HepG2 (cell line): ENCODE results near the gene WNT3. TPM values are rescaled to one million over a fixed set of nuclear protein-coding genes. Genes with fewer than 3 reads are reported as not detected.

ENCODE experiments used
- ATAC-seq: fragments of 200-7000 bp; cut with Tn5 transposase; 3 replicates; pipeline ENCODE4 v1.9.1; 2020; ENCODE audit warnings: mild to moderate bottlenecking, moderate library complexity
- BruUV-seq: library from RNA; stranded (reverse); fragments of 400-500 nt; replicated peaks from 2 replicates; lab custom pipeline; 2021; lab: Mats Ljungman, UMichigan
- CTCF ChIA-PET: fragments of 300-600 bp; formaldehyde crosslinking; extraction: SDS; loops from one replicate; lab custom pipeline; 2021; ENCODE audit warnings: low total read pairs, inconsistent platforms, low intra/inter-chr PET ratio; lab: Yijun Ruan, JAX
- POLR2A ChIA-PET: fragments of 350-600 bp; sonication (Branson Sonifier 250); formaldehyde crosslinking; loops from one replicate; lab custom pipeline; 2020; ENCODE audit warnings: antibody characterized with exemption, inconsistent platforms; lab: Yijun Ruan, JAX
- DNase-seq: peaks from one replicate; pipeline ENCODE4 v3.0.0-alpha.2; 2015; ENCODE audit warnings: low spot score
- FAIRE-seq: peaks from 3 replicates; lab custom pipeline; 2011; peaks lifted over from hg19 to GRCh38; lab: Jason Lieb, UNC
- H2AFZ ChIP-seq: one replicate; pipeline ENCODE4 v1.6.1; 2011; ENCODE audit warnings: low read length, inconsistent platforms
- H3K27ac ChIP-seq: fragments of 300-600 bp; 3 replicates; pipeline ENCODE4 v1.8.0; 2011; ENCODE audit warnings: mixed run types, mild to moderate bottlenecking, mixed read lengths, low read length, inconsistent platforms; ENCODE audit not compliant: insufficient read depth; ENCODE audit errors: extremely low read length
- H3K27me3 ChIP-seq, 2 experiments: fragments of 200-600 bp in 1 of 2; 2 replicates in 1 of 2; 3 replicates in 1 of 2; pipeline versions ENCODE4 v1.6.0 to v1.8.0; 2011; ENCODE audit warnings: low read length in 2 of 2, mild to moderate bottlenecking in 2 of 2, moderate library complexity in 2 of 2, inconsistent platforms in 1 of 2; ENCODE audit not compliant: insufficient read depth in 2 of 2, control insufficient read depth in 1 of 2
- H3K36me3 ChIP-seq, 2 experiments: fragments of 200-600 bp in 1 of 2; replicated peaks in 1 of 2; 2 replicates in 1 of 2; 3 replicates in 1 of 2; pipeline versions ENCODE4 v1.5.1 to v1.8.0; 2011; ENCODE audit warnings: low read length in 2 of 2, inconsistent platforms in 1 of 2; ENCODE audit not compliant: insufficient read depth in 2 of 2, control insufficient read depth in 1 of 2
- H3K4me1 ChIP-seq: 2 replicates; pipeline ENCODE4 v1.5.1; 2012; ENCODE audit warnings: low read length, inconsistent platforms; ENCODE audit not compliant: insufficient read depth
- H3K4me2 ChIP-seq: 2 replicates; pipeline ENCODE4 v1.6.0; 2011; ENCODE audit warnings: low read depth, low read length, inconsistent platforms
- H3K4me3 ChIP-seq, 3 experiments: fragments of 200-600 bp in 1 of 3; sonication (generic), shearing (Covaris generic) in 1 of 3; replicated peaks in 1 of 3; 2 replicates each; pipeline ENCODE4 v1.5.1; 2011 to 2016; ENCODE audit warnings: low read length in 3 of 3, inconsistent platforms in 2 of 3, low read depth in 2 of 3, mild to moderate bottlenecking in 2 of 3, control low read depth in 1 of 3, mixed read lengths in 1 of 3; ENCODE audit not compliant: insufficient read depth in 1 of 3
- H3K79me2 ChIP-seq: one replicate; pipeline ENCODE4 v1.6.1; 2011; ENCODE audit warnings: low read length, inconsistent platforms; ENCODE audit not compliant: insufficient read depth
- H3K9ac ChIP-seq: 2 replicates; pipeline ENCODE4 v1.6.0; 2011; ENCODE audit warnings: mild to moderate bottlenecking, low read depth, low read length, inconsistent platforms; ENCODE audit not compliant: insufficient read depth
- H3K9me3 ChIP-seq: 2 replicates; pipeline ENCODE4 v1.5.1; 2012; ENCODE audit warnings: mild to moderate bottlenecking, low read length
- H4K20me1 ChIP-seq: 2 replicates; pipeline ENCODE4 v1.6.0; 2011; ENCODE audit warnings: inconsistent platforms, mild to moderate bottlenecking, low read length, moderate library complexity; ENCODE audit not compliant: insufficient read depth
- FOSL1 ChIP-seq: sonication (generic); formaldehyde crosslinking; IDR thresholded peaks from 2 replicates; pipeline ENCODE4 v1.9.0; 2021; ENCODE audit warnings: missing genetic modification reagents, borderline replicate concordance
- KLF12 ChIP-seq: sonication (generic); formaldehyde crosslinking; IDR thresholded peaks from 2 replicates; pipeline ENCODE4 v1.4.0; 2020; ENCODE audit warnings: missing genetic modification reagents, borderline replicate concordance
- MAFK ChIP-seq, 2 experiments: IDR thresholded peaks in 1 of 2; conservative IDR thresholded peaks in 1 of 2; 2 replicates each; pipeline ENCODE4 v1.6.1; 2011; ENCODE audit warnings: improper control_type of control experiment in 2 of 2, low read length in 2 of 2
- MXD4 ChIP-seq: IDR thresholded peaks from 2 replicates; pipeline ENCODE4 v1.6.1; 2016; ENCODE audit warnings: mild to moderate bottlenecking, missing biosample characterization, missing genetic modification reagents
- RFXAP ChIP-seq: sonication (generic); formaldehyde crosslinking; IDR thresholded peaks from 2 replicates; pipeline ENCODE4 v1.4.0; 2020; ENCODE audit warnings: missing genetic modification reagents, borderline replicate concordance
- RXRB ChIP-seq: IDR thresholded peaks from 2 replicates; pipeline ENCODE4 v1.6.1; 2016; ENCODE audit warnings: borderline replicate concordance, missing genetic modification reagents, missing compliant biosample characterization
- TAF15 ChIP-seq: fragments of 200-400 bp; formaldehyde crosslinking; IDR thresholded peaks from one replicate; pipeline ENCODE4 v1.6.1; 2018; ENCODE audit warnings: mild to moderate bottlenecking, low read depth, low read length; ENCODE audit not compliant: poor library complexity, severe bottlenecking
- ZBTB38 ChIP-seq: sonication (generic); formaldehyde crosslinking; IDR thresholded peaks from 2 replicates; pipeline ENCODE4 v1.5.1; 2020; ENCODE audit warnings: mild to moderate bottlenecking, missing genetic modification reagents
- ZFY ChIP-seq: sonication (generic); formaldehyde crosslinking; IDR thresholded peaks from 2 replicates; pipeline ENCODE4 v1.4.0; 2020; ENCODE audit warnings: missing genetic modification reagents
- ZIK1 ChIP-seq: sonication (generic); formaldehyde crosslinking; IDR thresholded peaks from 2 replicates; pipeline ENCODE4 v1.5.0; 2020; ENCODE audit warnings: mild to moderate bottlenecking, low read depth, missing genetic modification reagents, borderline replicate concordance
- ZNF615 ChIP-seq: sonication (generic); formaldehyde crosslinking; IDR thresholded peaks from 2 replicates; pipeline ENCODE4 v1.5.0; 2020; ENCODE audit warnings: mild to moderate bottlenecking, missing genetic modification reagents, borderline replicate concordance
- ZNF674 ChIP-seq: sonication (generic); formaldehyde crosslinking; IDR thresholded peaks from 2 replicates; pipeline ENCODE4 v1.5.0; 2020; ENCODE audit warnings: low read depth, mild to moderate bottlenecking, missing genetic modification reagents
- WGBS: methylation state at CpG from one replicate; pipeline ENCODE4 v1.1.6; 2017; ENCODE audit warnings: low lambda C conversion rate; 5-methylcytosine and 5-hydroxymethylcytosine counted together
- in situ Hi-C: cut with HindIII; loops from 2 replicates; pipeline ENCODE4 v1.10.0; 2017; ENCODE audit warnings: low pct_unique_long_range_greater_than_20kb; ENCODE audit not compliant: extremely low pct_ligation_motif_present
- intact Hi-C: fragments of 100-400 bp; cut with micrococcal nuclease; formaldehyde crosslinking; loops from one replicate; pipeline ENCODE4 v1.10.0; 2022; ENCODE audit not compliant: unreplicated experiment
- polyA plus RNA-seq, 8 experiments: library from polyadenylated mRNA; depleted of rRNA in 3 of 8; stranded (reverse) in 7 of 8; unstranded in 1 of 8; fragments of >200 nt; fragmentation: Illumina TruSeq in 4 of 8; extraction: Trizol in 4 of 8; gene quantifications; 2 replicates each; pipeline versions ENCODE4 v1.2.1 to v1.2.3, GENCODE V29; 2011 to 2016; ENCODE audit warnings: low read depth in 4 of 8, missing spikeins in 1 of 8, mixed read lengths in 1 of 8; ENCODE audit not compliant: insufficient read depth in 1 of 8
- total RNA-seq, 5 experiments: library from RNA; depleted of rRNA; stranded (reverse); fragments of >200 nt; fragmentation: Illumina TruSeq; extraction: Trizol; gene quantifications; 2 replicates each; pipeline ENCODE4 v1.2.3, GENCODE V29; 2016; ENCODE audit warnings: low read depth in 1 of 5
- TF ChIP-seq, protein P1 (sequence below): sonication (generic); formaldehyde crosslinking; IDR thresholded peaks from 2 replicates; pipeline ENCODE4 v1.4.0; 2020; ENCODE audit warnings: missing genetic modification reagents
- TF ChIP-seq, protein P2 (sequence below), 2 experiments: fragments of 450-650 bp in 1 of 2; sonication (generic) in 1 of 2; formaldehyde crosslinking; IDR thresholded peaks; 2 replicates each; pipeline versions ENCODE4 v1.5.0 to v1.8.0; 2020 to 2022; ENCODE audit warnings: mild to moderate bottlenecking in 1 of 2, missing genetic modification reagents in 1 of 2

The WNT3 gene
- total and polyA plus RNA-seq, 2 of the 13 experiments (the other 11 are each of a cell fraction or from before 2014, with no cell fraction given), result 8.5 to 10.3 TPM

GRCh38 chr17:46802800-46803199 lies 15.7 kb downstream of the WNT3 start:
- FAIRE-seq (no peak), DNase-seq (no peak)
- H3K9ac ChIP-seq, result no peak overlapping the region
- intact Hi-C loops, result no loop called here
- H3K9me3 ChIP-seq, result no peaks in the 10 kb centered on the region
- H3K27me3 ChIP-seq, result peaks cover 1 to 20% of the 10 kb centered on the region in 2 experiments; a peak in 3 of 5 replicates
- in situ Hi-C loops, result no loop called here
- H2AFZ ChIP-seq, result no peak overlapping the region
- H3K4me3 ChIP-seq, result no peak overlapping the region
- no peaks in the 10 kb centered on the region for H3K36me3 ChIP-seq
- H3K4me2 ChIP-seq, result no peak overlapping the region
- H3K79me2 ChIP-seq, result no peaks in the 10 kb centered on the region
- no peaks in the 10 kb centered on the region for H3K4me1 ChIP-seq
- H3K27ac ChIP-seq, result no peak overlapping the region
- 33% methylated on average over 7 of the region's 7 CpGs for WGBS
- TF ChIP-seq, protein P1, sequence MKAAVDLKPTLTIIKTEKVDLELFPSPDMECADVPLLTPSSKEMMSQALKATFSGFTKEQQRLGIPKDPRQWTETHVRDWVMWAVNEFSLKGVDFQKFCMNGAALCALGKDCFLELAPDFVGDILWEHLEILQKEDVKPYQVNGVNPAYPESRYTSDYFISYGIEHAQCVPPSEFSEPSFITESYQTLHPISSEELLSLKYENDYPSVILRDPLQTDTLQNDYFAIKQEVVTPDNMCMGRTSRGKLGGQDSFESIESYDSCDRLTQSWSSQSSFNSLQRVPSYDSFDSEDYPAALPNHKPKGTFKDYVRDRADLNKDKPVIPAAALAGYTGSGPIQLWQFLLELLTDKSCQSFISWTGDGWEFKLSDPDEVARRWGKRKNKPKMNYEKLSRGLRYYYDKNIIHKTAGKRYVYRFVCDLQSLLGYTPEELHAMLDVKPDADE (CRISPR knock-in tag), result no peak
- TF ChIP-seq ZNF615, result no peak
- no peak for TF ChIP-seq RFXAP (CRISPR knock-in tag)
- TF ChIP-seq RXRB, result no peak
- TF ChIP-seq MAFK (conservative IDR thresholded peaks at IDR 0.05 in 1 of 2, IDR thresholded peaks at IDR 0.05 in 1 of 2; ENCODE audit: low read length in 2 of 2), result no peak
- TF ChIP-seq TAF15, result no peak
- TF ChIP-seq ZFY (CRISPR knock-in tag), result no peak
- TF ChIP-seq FOSL1 (CRISPR knock-in tag), result no peak
- no peak for TF ChIP-seq MXD4 (CRISPR knock-in tag)
- TF ChIP-seq, protein P2, sequence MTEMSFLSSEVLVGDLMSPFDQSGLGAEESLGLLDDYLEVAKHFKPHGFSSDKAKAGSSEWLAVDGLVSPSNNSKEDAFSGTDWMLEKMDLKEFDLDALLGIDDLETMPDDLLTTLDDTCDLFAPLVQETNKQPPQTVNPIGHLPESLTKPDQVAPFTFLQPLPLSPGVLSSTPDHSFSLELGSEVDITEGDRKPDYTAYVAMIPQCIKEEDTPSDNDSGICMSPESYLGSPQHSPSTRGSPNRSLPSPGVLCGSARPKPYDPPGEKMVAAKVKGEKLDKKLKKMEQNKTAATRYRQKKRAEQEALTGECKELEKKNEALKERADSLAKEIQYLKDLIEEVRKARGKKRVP (CRISPR knock-in tag; IDR thresholded peaks at IDR 0.05), result no peak
- no peak for TF ChIP-seq ZNF674 (CRISPR knock-in tag)
- no peak for TF ChIP-seq ZBTB38 (CRISPR knock-in tag)
- no peak for TF ChIP-seq KLF12 (CRISPR knock-in tag)
- no peak for TF ChIP-seq ZIK1 (CRISPR knock-in tag)
- TF ChIP-seq, all 625 proteins: peak for 0
- ChIA-PET POLR2A (no interaction called here), CTCF (no interaction called here)
- no peaks in the 10 kb centered on the region for H4K20me1 ChIP-seq
- ATAC-seq, result no peak
- BruUV-seq, result no TSS peak
